HepG2 (cell line): ENCODE results near the gene GFRA4. TPM values are rescaled to one million over a fixed set of nuclear protein-coding genes. Genes with fewer than 3 reads are reported as not detected.
A peak's percentile ranks its signal among the peaks of the same experiment; 100 is the strongest.

Source experiments
- ATAC-seq: fragments of 200-7000 bp; cut with Tn5 transposase; 3 replicates; pipeline ENCODE4 v1.9.1; 2020; ENCODE audit warnings: mild to moderate bottlenecking, moderate library complexity
- BruUV-seq: library from RNA; stranded (reverse); fragments of 400-500 nt; replicated peaks from 2 replicates; lab custom pipeline; 2021; lab: Mats Ljungman, UMichigan
- CTCF ChIA-PET: fragments of 300-600 bp; formaldehyde crosslinking; extraction: SDS; loops from one replicate; lab custom pipeline; 2021; ENCODE audit warnings: low total read pairs, inconsistent platforms, low intra/inter-chr PET ratio; lab: Yijun Ruan, JAX
- POLR2A ChIA-PET: fragments of 350-600 bp; sonication (Branson Sonifier 250); formaldehyde crosslinking; loops from one replicate; lab custom pipeline; 2020; ENCODE audit warnings: antibody characterized with exemption, inconsistent platforms; lab: Yijun Ruan, JAX
- DNase-seq: peaks from one replicate; pipeline ENCODE4 v3.0.0-alpha.2; 2015; ENCODE audit warnings: low spot score
- FAIRE-seq: peaks from 3 replicates; lab custom pipeline; 2011; peaks lifted over from hg19 to GRCh38; lab: Jason Lieb, UNC
- H2AFZ ChIP-seq: one replicate; pipeline ENCODE4 v1.6.1; 2011; ENCODE audit warnings: low read length, inconsistent platforms
- H3K27ac ChIP-seq: fragments of 300-600 bp; 3 replicates; pipeline ENCODE4 v1.8.0; 2011; ENCODE audit warnings: mixed run types, mild to moderate bottlenecking, mixed read lengths, low read length, inconsistent platforms; ENCODE audit not compliant: insufficient read depth; ENCODE audit errors: extremely low read length
- H3K27me3 ChIP-seq, 2 experiments: fragments of 200-600 bp in 1 of 2; 2 replicates in 1 of 2; 3 replicates in 1 of 2; pipeline versions ENCODE4 v1.6.0 to v1.8.0; 2011; ENCODE audit warnings: low read length in 2 of 2, mild to moderate bottlenecking in 2 of 2, moderate library complexity in 2 of 2, inconsistent platforms in 1 of 2; ENCODE audit not compliant: insufficient read depth in 2 of 2, control insufficient read depth in 1 of 2
- H3K36me3 ChIP-seq, 2 experiments: fragments of 200-600 bp in 1 of 2; replicated peaks in 1 of 2; 2 replicates in 1 of 2; 3 replicates in 1 of 2; pipeline versions ENCODE4 v1.5.1 to v1.8.0; 2011; ENCODE audit warnings: low read length in 2 of 2, inconsistent platforms in 1 of 2; ENCODE audit not compliant: insufficient read depth in 2 of 2, control insufficient read depth in 1 of 2
- H3K4me1 ChIP-seq: 2 replicates; pipeline ENCODE4 v1.5.1; 2012; ENCODE audit warnings: low read length, inconsistent platforms; ENCODE audit not compliant: insufficient read depth
- H3K4me2 ChIP-seq: 2 replicates; pipeline ENCODE4 v1.6.0; 2011; ENCODE audit warnings: low read depth, low read length, inconsistent platforms
- H3K4me3 ChIP-seq, 3 experiments: fragments of 200-600 bp in 1 of 3; sonication (generic), shearing (Covaris generic) in 1 of 3; replicated peaks in 1 of 3; 2 replicates each; pipeline ENCODE4 v1.5.1; 2011 to 2016; ENCODE audit warnings: low read length in 3 of 3, inconsistent platforms in 2 of 3, low read depth in 2 of 3, mild to moderate bottlenecking in 2 of 3, control low read depth in 1 of 3, mixed read lengths in 1 of 3; ENCODE audit not compliant: insufficient read depth in 1 of 3
- H3K79me2 ChIP-seq: one replicate; pipeline ENCODE4 v1.6.1; 2011; ENCODE audit warnings: low read length, inconsistent platforms; ENCODE audit not compliant: insufficient read depth
- H3K9ac ChIP-seq: 2 replicates; pipeline ENCODE4 v1.6.0; 2011; ENCODE audit warnings: mild to moderate bottlenecking, low read depth, low read length, inconsistent platforms; ENCODE audit not compliant: insufficient read depth
- H3K9me3 ChIP-seq: 2 replicates; pipeline ENCODE4 v1.5.1; 2012; ENCODE audit warnings: mild to moderate bottlenecking, low read length
- H4K20me1 ChIP-seq: 2 replicates; pipeline ENCODE4 v1.6.0; 2011; ENCODE audit warnings: inconsistent platforms, mild to moderate bottlenecking, low read length, moderate library complexity; ENCODE audit not compliant: insufficient read depth
- CBX5 ChIP-seq: sonication (generic); formaldehyde crosslinking; IDR thresholded peaks from 2 replicates; pipeline ENCODE4 v1.4.0; 2020; ENCODE audit warnings: missing genetic modification reagents, borderline replicate concordance
- HMGXB4 ChIP-seq, 2 experiments: sonication (generic) in 1 of 2; formaldehyde crosslinking in 1 of 2; IDR thresholded peaks; 2 replicates each; pipeline versions ENCODE4 v1.4.0 to v1.6.1; 2018 to 2020; ENCODE audit warnings: missing genetic modification reagents in 2 of 2, borderline replicate concordance in 1 of 2, low read depth in 1 of 2, mild to moderate bottlenecking in 1 of 2, missing biosample characterization in 1 of 2
- MAFG ChIP-seq: sonication (generic); formaldehyde crosslinking; IDR thresholded peaks from 2 replicates; pipeline ENCODE4 v1.5.1; 2020; ENCODE audit warnings: mild to moderate bottlenecking, missing genetic modification reagents
- MATR3 ChIP-seq: sonication (generic); formaldehyde crosslinking; IDR thresholded peaks from 2 replicates; pipeline ENCODE4 v1.4.0; 2020; ENCODE audit warnings: missing genetic modification reagents
- NR2F1 ChIP-seq, 2 experiments: fragments of 450-650 bp in 1 of 2; formaldehyde crosslinking in 1 of 2; IDR thresholded peaks; 2 replicates each; pipeline versions ENCODE4 v1.5.0 to v1.6.1; 2016 to 2020; ENCODE audit warnings: mild to moderate bottlenecking in 1 of 2, missing compliant biosample characterization in 1 of 2, missing genetic modification reagents in 1 of 2, moderate library complexity in 1 of 2
- PHF21A ChIP-seq: sonication (generic); formaldehyde crosslinking; IDR thresholded peaks from 2 replicates; pipeline ENCODE4 v1.5.0; 2020; ENCODE audit warnings: mild to moderate bottlenecking, missing genetic modification reagents
- TP53 ChIP-seq: sonication (generic); formaldehyde crosslinking; conservative IDR thresholded peaks from 2 replicates; pipeline ENCODE4 v1.4.0; 2020; ENCODE audit warnings: missing genetic modification reagents
- ZNF354B ChIP-seq: sonication (generic); formaldehyde crosslinking; IDR thresholded peaks from 2 replicates; pipeline ENCODE4 v1.8.0; 2022; ENCODE audit warnings: mild to moderate bottlenecking, missing genetic modification reagents
- WGBS: methylation state at CpG from one replicate; pipeline ENCODE4 v1.1.6; 2017; ENCODE audit warnings: low lambda C conversion rate; 5-methylcytosine and 5-hydroxymethylcytosine counted together
- in situ Hi-C: cut with HindIII; loops from 2 replicates; pipeline ENCODE4 v1.10.0; 2017; ENCODE audit warnings: low pct_unique_long_range_greater_than_20kb; ENCODE audit not compliant: extremely low pct_ligation_motif_present
- intact Hi-C: fragments of 100-400 bp; cut with micrococcal nuclease; formaldehyde crosslinking; loops from one replicate; pipeline ENCODE4 v1.10.0; 2022; ENCODE audit not compliant: unreplicated experiment
- polyA plus RNA-seq, 8 experiments: library from polyadenylated mRNA; depleted of rRNA in 3 of 8; stranded (reverse) in 7 of 8; unstranded in 1 of 8; fragments of >200 nt; fragmentation: Illumina TruSeq in 4 of 8; extraction: Trizol in 4 of 8; gene quantifications; 2 replicates each; pipeline versions ENCODE4 v1.2.1 to v1.2.3, GENCODE V29; 2011 to 2016; ENCODE audit warnings: low read depth in 4 of 8, missing spikeins in 1 of 8, mixed read lengths in 1 of 8; ENCODE audit not compliant: insufficient read depth in 1 of 8
- total RNA-seq, 5 experiments: library from RNA; depleted of rRNA; stranded (reverse); fragments of >200 nt; fragmentation: Illumina TruSeq; extraction: Trizol; gene quantifications; 2 replicates each; pipeline ENCODE4 v1.2.3, GENCODE V29; 2016; ENCODE audit warnings: low read depth in 1 of 5
- TF ChIP-seq, protein P1 (sequence below): IDR thresholded peaks from 2 replicates; pipeline ENCODE4 v1.6.1; 2016
- TF ChIP-seq, protein P2 (sequence below): sonication (generic); formaldehyde crosslinking; IDR thresholded peaks from 2 replicates; pipeline ENCODE4 v1.5.1; 2020; ENCODE audit warnings: missing genetic modification reagents, mild to moderate bottlenecking, borderline replicate concordance

GFRA4 gene
- total and polyA plus RNA-seq, 2 of the 13 experiments (the other 11 are each of a cell fraction or from before 2014, with no cell fraction given) = not detected

GRCh38 chr20:3694864-3695263 lies 31.7 kb upstream of the GFRA4 start:
- intact Hi-C loops (no loop called here), in situ Hi-C loops (no loop called here)
- no peak overlapping the region for H3K4me3 ChIP-seq
- WGBS = 48% methylated on average over 5 of the region's 5 CpGs
- ChIA-PET CTCF (no interaction called here), POLR2A (no interaction called here)
- H2AFZ ChIP-seq = no peak overlapping the region
- H3K9ac ChIP-seq = no peak overlapping the region
- H3K4me1 ChIP-seq = peaks cover 9% of the 10 kb centered on the region; the same call in 1 of the 2 replicates
- H3K9me3 ChIP-seq = peaks cover 5% of the 10 kb centered on the region; the same call in 1 of the 2 replicates
- H3K79me2 ChIP-seq = no peaks in the 10 kb centered on the region
- TF ChIP-seq MAFG (no peak), CBX5 (CRISPR knock-in tag) (no peak), ZNF354B (0 out of 2 replicates have a peak, but pooled peaks have one; percentile 56)
- TF ChIP-seq, protein P1, sequence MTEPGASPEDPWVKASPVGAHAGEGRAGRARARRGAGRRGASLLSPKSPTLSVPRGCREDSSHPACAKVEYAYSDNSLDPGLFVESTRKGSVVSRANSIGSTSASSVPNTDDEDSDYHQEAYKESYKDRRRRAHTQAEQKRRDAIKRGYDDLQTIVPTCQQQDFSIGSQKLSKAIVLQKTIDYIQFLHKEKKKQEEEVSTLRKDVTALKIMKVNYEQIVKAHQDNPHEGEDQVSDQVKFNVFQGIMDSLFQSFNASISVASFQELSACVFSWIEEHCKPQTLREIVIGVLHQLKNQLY = no peak
- peaks cover 24 to 77% of the 10 kb centered on the region in 2 experiments; a peak in 3 of 5 replicates for H3K27me3 ChIP-seq
- no peak overlapping the region for H3K4me2 ChIP-seq
- ATAC-seq (no peak), DNase-seq (no peak), FAIRE-seq (no peak)
- no peak overlapping the region for H3K27ac ChIP-seq
- no peaks in the 10 kb centered on the region for H3K36me3 ChIP-seq
- H4K20me1 ChIP-seq = no peaks in the 10 kb centered on the region; the same call in 1 of the 2 replicates
- BruUV-seq = no TSS peak

- no peak overlapping the region for H3K27ac ChIP-seq
- H3K9me3 ChIP-seq = peaks cover 5% of the 10 kb centered on the region; the same call in 1 of the 2 replicates
- no TSS peak for BruUV-seq
- H3K27me3 ChIP-seq = peaks cover 23 to 80% of the 10 kb centered on the region in 2 experiments; a peak in 4 of 5 replicates
- H3K79me2 ChIP-seq = no peaks in the 10 kb centered on the region
- no peak for DNase-seq
- 36% methylated on average over 12 of the region's 13 CpGs for WGBS
- no peak overlapping the region for H3K4me3 ChIP-seq
- FAIRE-seq = no peak
- H3K36me3 ChIP-seq = no peaks in the 10 kb centered on the region
- no peak overlapping the region for H3K9ac ChIP-seq
- POLR2A ChIA-PET = no interaction called here
- no peak overlapping the region for H3K4me2 ChIP-seq
- in situ Hi-C loops = no loop called here
- no peaks in the 10 kb centered on the region; the same call in 1 of the 2 replicates for H4K20me1 ChIP-seq
- peaks cover 9% of the 10 kb centered on the region; the same call in 1 of the 2 replicates for H3K4me1 ChIP-seq
- intact Hi-C loops = no loop called here
- CTCF ChIA-PET = no interaction called here
- no peak for ATAC-seq
- H2AFZ ChIP-seq = no peak overlapping the region
- TF ChIP-seq, protein P2, sequence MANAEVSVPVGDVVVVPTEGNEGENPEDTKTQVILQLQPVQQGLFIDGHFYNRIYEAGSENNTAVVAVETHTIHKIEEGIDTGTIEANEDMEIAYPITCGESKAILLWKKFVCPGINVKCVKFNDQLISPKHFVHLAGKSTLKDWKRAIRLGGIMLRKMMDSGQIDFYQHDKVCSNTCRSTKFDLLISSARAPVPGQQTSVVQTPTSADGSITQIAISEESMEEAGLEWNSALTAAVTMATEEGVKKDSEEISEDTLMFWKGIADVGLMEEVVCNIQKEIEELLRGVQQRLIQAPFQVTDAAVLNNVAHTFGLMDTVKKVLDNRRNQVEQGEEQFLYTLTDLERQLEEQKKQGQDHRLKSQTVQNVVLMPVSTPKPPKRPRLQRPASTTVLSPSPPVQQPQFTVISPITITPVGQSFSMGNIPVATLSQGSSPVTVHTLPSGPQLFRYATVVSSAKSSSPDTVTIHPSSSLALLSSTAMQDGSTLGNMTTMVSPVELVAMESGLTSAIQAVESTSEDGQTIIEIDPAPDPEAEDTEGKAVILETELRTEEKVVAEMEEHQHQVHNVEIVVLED (CRISPR knock-in tag) = no peak
- TF ChIP-seq PHF21A (no peak), HMGXB4 (CRISPR knock-in tag; IDR thresholded peaks at IDR 0.05; ENCODE audit: borderline replicate concordance in 1 of 2, low read depth in 1 of 2) (0 out of 4 replicates have a peak, but pooled peaks of 1 of the 2 experiments have one; percentile 29), MATR3 (no peak), NR2F1 (CRISPR knock-in tag; IDR thresholded peaks at IDR 0.05) (no peak), TP53 (CRISPR knock-in tag) (no peak)
Measured at GRCh38 chr20:3693376-3693775, 30.2 kb upstream of the GFRA4 start.
